SU-DHL-6 (cell line): Measurements from ENCODE around the gene PPP1R14C.
"Not testable (repeated sequence)": the region's sequence is repeated elsewhere in the genome, so short reads cannot be mapped to it uniquely, and the experiment has no call there.

Experiments used
- H2AFZ ChIP-seq: fragments of 200-600 bp; sonication (generic); 2 replicates; pipeline ENCODE4 v1.6.1; 2014; ENCODE audit warnings: low read depth, mild to moderate bottlenecking, moderate library complexity, mixed read lengths, antibody characterized with exemption, low read length; ENCODE audit not compliant: severe bottlenecking
- H3F3A ChIP-seq: fragments of 200-600 bp; shearing (Covaris generic); 2 replicates; pipeline ENCODE4 v1.6.0; 2016; ENCODE audit warnings: antibody characterized with exemption, mild to moderate bottlenecking; ENCODE audit not compliant: insufficient read depth
- H3K27ac ChIP-seq: fragments of 200-600 bp; sonication (generic); 2 replicates; pipeline ENCODE4 v1.5.1; 2016; ENCODE audit warnings: low read depth, mild to moderate bottlenecking, low read length, moderate library complexity, mixed read lengths
- H3K27me3 ChIP-seq: fragments of 200-600 bp; sonication (generic), shearing (Covaris generic); 2 replicates; pipeline ENCODE4 v1.6.0; 2014; ENCODE audit warnings: mild to moderate bottlenecking, low read length
- H3K36me3 ChIP-seq: fragments of 200-600 bp; sonication (generic); 2 replicates; pipeline ENCODE4 v1.6.1; 2014; ENCODE audit warnings: mild to moderate bottlenecking, low read length, mixed read lengths
- H3K4me2 ChIP-seq: fragments of 300-600, 200-600 bp; shearing (Covaris generic), sonication (generic); 2 replicates; pipeline ENCODE4 v1.6.0; 2014; ENCODE audit warnings: low read length, low read depth, mild to moderate bottlenecking; ENCODE audit not compliant: poor library complexity, severe bottlenecking
- H3K4me3 ChIP-seq: fragments of 200-600 bp; sonication (generic); 2 replicates; pipeline ENCODE4 v1.5.1; 2014; ENCODE audit warnings: antibody characterized with exemption, low read length, mild to moderate bottlenecking, mixed read lengths; ENCODE audit not compliant: insufficient read depth, poor library complexity, severe bottlenecking
- H3K79me2 ChIP-seq: fragments of 200-600 bp; sonication (generic); 2 replicates; pipeline ENCODE4 v1.6.1; 2014; ENCODE audit warnings: mild to moderate bottlenecking, low read length, moderate library complexity; ENCODE audit not compliant: insufficient read depth
- H3K9ac ChIP-seq: fragments of 200-600 bp; sonication (generic); 2 replicates; pipeline ENCODE4 v1.7.0; 2014; ENCODE audit warnings: mild to moderate bottlenecking, low read length
- H3K9me2 ChIP-seq: fragments of 200-600 bp; sonication (generic); replicated peaks from 2 replicates; pipeline ENCODE4 v1.6.1; 2014; ENCODE audit warnings: low read length; ENCODE audit not compliant: insufficient read depth
- H3K9me3 ChIP-seq: fragments of 200-600 bp; sonication (generic); 2 replicates; pipeline ENCODE4 v1.6.1; 2014; ENCODE audit warnings: low read length, mixed read lengths; ENCODE audit not compliant: insufficient read depth
- H4K20me1 ChIP-seq: fragments of 200-600 bp; sonication (generic); 2 replicates; pipeline ENCODE4 v1.6.1; 2014; ENCODE audit warnings: low read depth, mild to moderate bottlenecking, antibody characterized with exemption, low read length, moderate library complexity, mixed read lengths
- CTCF ChIP-seq: fragments of 200-600 bp; sonication (generic); IDR thresholded peaks from one replicate; pipeline ENCODE4 v1.5.1; 2017; ENCODE audit warnings: antibody characterized with exemption, mild to moderate bottlenecking, low read length, moderate library complexity; ENCODE audit not compliant: insufficient read depth, poor library complexity, severe bottlenecking
- EZH2phosphoT487 ChIP-seq: fragments of 200-600 bp; sonication (generic), shearing (Covaris generic); conservative IDR thresholded peaks from 2 replicates; pipeline ENCODE4 v1.6.1; 2018; ENCODE audit warnings: mild to moderate bottlenecking, antibody characterized with exemption, low read length, moderate library complexity, mixed read lengths

The PPP1R14C gene

DNA sequence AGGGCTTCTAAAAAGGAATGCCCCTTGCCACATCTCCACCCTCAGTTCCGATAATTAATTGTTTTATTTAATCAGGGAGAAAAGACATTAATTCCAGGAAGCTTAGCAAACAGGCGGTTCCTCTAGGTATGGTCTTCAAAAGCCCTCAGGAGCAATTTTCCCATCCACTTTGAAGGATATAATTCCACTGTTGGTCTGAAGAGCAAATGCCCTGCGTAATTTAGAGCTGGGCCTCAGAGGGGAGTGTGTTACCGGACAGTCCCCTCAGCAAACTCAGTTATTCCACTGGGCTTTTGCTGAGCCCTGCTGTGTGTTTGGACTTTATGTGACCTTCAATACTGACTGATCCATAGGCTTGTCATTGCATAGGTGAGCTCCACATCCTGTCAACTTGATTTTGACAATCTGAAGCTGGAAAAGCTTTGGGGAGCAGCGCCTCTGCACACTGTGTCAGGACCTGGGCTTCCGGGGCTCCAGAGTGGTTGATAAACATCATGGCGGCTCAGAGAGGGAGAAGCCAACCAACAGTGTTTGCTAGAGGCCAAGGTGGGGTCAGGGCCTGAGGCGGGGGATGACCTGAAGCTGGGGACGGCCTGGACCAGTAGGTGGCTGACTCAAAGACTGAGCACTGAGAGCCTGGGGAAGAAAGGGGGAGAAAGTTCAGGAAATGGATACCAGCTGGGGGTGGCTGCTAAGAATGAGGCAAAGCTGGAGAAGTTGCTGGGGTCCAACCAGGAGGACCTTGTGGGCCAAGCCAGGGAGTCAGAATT lies 43.5 kb downstream of the PPP1R14C start:
- TF ChIP-seq EZH2phosphoT487 = no peak
- no peak for TF ChIP-seq CTCF

DNA sequence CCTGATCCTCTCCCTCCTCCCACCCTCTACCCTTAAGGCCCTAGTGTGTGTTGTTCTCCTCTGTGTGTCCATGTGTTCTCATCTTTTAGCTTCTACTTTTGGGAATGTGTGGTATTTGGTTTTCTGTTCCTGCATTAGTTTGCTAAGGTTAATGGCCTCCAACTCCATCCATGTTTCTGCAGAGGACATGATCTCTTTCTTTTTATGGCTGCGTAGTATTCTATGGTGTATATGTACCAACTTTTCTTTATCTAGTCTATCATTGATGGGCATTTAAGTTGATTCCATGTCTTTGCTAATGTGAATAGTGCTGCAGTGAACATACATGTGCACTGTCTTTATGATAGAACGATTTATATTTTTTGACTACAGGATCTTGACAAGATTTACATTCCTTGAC lies 44.6 kb downstream of the PPP1R14C start:
- not testable (repeated sequence) for H3K4me3 ChIP-seq, H3K36me3 ChIP-seq, H3K79me2 ChIP-seq, H3K27ac ChIP-seq, H3F3A ChIP-seq, H2AFZ ChIP-seq, H3K9me3 ChIP-seq, H3K9ac ChIP-seq, H3K27me3 ChIP-seq, H3K9me2 ChIP-seq, H4K20me1 ChIP-seq, H3K4me2 ChIP-seq

More for the DNA sequence above, 43.5 kb downstream of the PPP1R14C start:
- no peak overlapping the region for H3K27ac ChIP-seq
- no peaks in the 10 kb centered on the region for H3K27me3 ChIP-seq
- no peaks in the 10 kb centered on the region for H3K79me2 ChIP-seq
- no peaks in the 10 kb centered on the region for H3K36me3 ChIP-seq
- H3K4me2 ChIP-seq = no peak overlapping the region
- H3K9me2 ChIP-seq = no peaks in the 10 kb centered on the region
- no peaks in the 10 kb centered on the region for H3F3A ChIP-seq
- no peak overlapping the region for H3K9ac ChIP-seq
- H4K20me1 ChIP-seq = no peaks in the 10 kb centered on the region
- no peak overlapping the region for H3K4me3 ChIP-seq
- H2AFZ ChIP-seq = no peak overlapping the region
- no peaks in the 10 kb centered on the region for H3K9me3 ChIP-seq

DNA sequence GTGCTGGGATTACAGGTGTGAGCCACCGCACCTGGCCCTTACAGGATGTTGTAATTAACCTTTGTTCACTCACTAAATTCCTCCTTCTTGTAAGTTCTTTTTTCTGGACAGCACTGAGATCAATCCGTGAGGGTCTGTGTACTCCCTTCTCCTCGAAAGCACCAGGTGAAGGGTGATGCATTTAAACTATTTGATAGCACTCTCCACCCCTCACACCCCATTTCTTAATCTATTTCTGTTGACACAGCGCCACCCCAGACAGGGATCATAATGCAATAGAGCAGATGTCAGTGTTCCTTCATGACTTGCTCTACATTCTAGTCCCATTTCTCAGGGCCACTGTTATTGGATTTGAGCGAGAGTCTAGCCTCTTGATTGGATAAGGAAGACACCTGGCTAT lies 46.3 kb downstream of the PPP1R14C start:
- Histone ChIP-seq H3K4me3 (no peak overlapping the region), H4K20me1 (no peaks in the 10 kb centered on the region), H3K27ac (no peak overlapping the region), H3F3A (no peaks in the 10 kb centered on the region), H3K9ac (no peak overlapping the region), H3K27me3 (no peaks in the 10 kb centered on the region), H3K9me2 (no peaks in the 10 kb centered on the region), H2AFZ (no peak overlapping the region), H3K9me3 (no peaks in the 10 kb centered on the region), H3K36me3 (no peaks in the 10 kb centered on the region), H3K4me2 (no peak overlapping the region), H3K79me2 (no peaks in the 10 kb centered on the region)
- TF ChIP-seq CTCF (peak; percentile 43), EZH2phosphoT487 (no peak)

DNA sequence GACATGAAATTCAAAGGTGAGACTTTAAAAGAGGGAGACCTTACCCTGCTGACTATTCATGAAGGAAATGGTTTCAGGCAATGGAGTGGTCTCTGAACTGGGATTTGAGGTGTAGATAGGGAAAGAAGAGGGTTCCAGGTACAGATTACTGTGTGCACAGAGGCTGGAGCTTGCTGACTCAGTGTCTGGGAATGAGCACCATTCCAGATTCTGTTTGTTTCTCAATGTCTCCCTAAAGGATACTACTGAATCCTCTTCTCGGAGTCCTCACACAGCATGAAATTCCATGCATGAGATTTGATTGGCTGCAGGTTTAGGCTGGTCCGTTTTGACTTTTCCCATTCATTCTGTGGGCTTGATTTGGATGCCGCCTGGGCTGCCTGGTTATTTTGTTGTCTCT lies 49.0 kb downstream of the PPP1R14C start:
- Histone ChIP-seq H3K27me3 (no peaks in the 10 kb centered on the region), H2AFZ (no peak overlapping the region), H3K9ac (no peak overlapping the region), H3K9me3 (no peaks in the 10 kb centered on the region), H3K4me2 (no peak overlapping the region), H4K20me1 (no peaks in the 10 kb centered on the region), H3K36me3 (no peaks in the 10 kb centered on the region), H3K79me2 (no peaks in the 10 kb centered on the region), H3K9me2 (no peaks in the 10 kb centered on the region), H3K4me3 (no peak overlapping the region), H3F3A (no peaks in the 10 kb centered on the region), H3K27ac (no peak overlapping the region)
- TF ChIP-seq CTCF (no peak), EZH2phosphoT487 (no peak)
